ENCODE data around the gene IFT43.

IFT43 gene

DNA sequence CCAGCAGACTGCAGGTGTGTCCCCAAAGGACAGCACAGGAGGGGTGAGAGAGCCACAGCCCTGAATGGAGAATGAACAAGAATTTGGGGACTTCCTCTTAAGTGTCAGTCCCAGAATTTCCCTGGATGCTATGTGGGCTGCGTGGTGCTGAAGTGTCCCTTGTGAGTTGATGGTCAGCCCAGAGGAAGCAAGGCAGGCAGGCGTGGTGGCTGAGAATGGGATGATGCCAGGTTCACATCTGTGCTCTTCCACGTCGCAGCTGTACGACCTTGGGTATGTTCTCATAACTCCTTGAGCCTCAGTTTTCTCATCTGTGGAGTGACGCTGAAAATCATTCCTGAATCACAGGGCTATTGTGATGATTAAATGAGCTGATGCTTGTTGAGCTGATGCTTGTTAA lies 104.0 kb downstream of the IFT43 start:
- Histone ChIP-seq H3K27me3 (ENCODE audit: control insufficient read depth, insufficient read depth, low read length) (no peaks in the 10 kb centered on the region), H3K9ac (ENCODE audit: low read length) (no peak overlapping the region), H3K36me3 (ENCODE audit: control insufficient read depth, insufficient read depth, low read length) (no peaks in the 10 kb centered on the region), H3K4me3 (ENCODE audit: low read length) (no peak overlapping the region), H3K9me3 (ENCODE audit: control insufficient read depth, low read length) (no peaks in the 10 kb centered on the region), H3K4me1 (ENCODE audit: control insufficient read depth, insufficient read depth, low read length) (no peaks in the 10 kb centered on the region)

DNA sequence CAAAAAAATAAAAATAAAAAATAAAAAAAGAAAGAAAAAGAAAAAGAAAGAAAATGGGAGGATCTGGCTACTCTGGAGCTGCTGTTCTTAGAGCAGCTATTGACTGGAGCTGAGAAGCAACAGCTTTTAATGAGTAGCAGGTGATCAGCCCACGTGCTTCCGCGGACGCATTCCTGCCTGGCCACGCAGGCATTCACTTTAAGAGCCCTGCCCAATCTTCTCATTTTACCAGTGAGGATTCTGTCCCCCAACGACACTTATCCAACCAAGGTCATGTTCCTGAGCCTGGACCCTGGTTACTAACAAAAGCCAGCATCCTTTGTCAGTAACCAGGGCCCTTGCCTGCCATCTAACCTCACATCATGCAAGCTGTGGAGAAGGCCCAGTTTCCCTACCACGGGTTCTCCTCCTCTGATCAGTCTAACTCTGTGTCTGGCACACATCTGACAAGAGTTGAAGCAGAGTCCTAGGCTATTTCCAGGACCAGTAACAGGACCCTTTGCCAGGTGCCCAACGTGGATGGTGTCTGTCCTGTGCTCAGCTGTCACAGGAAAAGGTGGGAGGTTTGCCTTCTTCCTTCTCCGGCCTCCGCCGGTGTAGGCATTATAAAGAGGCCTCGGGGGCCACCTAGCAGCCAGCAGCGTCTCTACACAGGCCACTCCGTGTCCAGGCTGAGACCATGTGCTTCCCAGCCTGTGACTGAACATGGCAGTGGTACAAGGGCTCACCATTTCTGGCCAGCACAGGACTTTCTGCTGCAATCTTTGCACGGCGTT lies 105.2 kb downstream of the IFT43 start:
- H3K4me1 ChIP-seq (ENCODE audit: control insufficient read depth, insufficient read depth, low read length): no peaks in the 10 kb centered on the region
- H3K36me3 ChIP-seq (ENCODE audit: control insufficient read depth, insufficient read depth, low read length): no peaks in the 10 kb centered on the region
- H3K27me3 ChIP-seq (ENCODE audit: control insufficient read depth, insufficient read depth, low read length): no peaks in the 10 kb centered on the region
- H3K9me3 ChIP-seq (ENCODE audit: control insufficient read depth, low read length): no peaks in the 10 kb centered on the region
- H3K4me3 ChIP-seq (ENCODE audit: low read length): no peak overlapping the region
- H3K9ac ChIP-seq (ENCODE audit: low read length): no peak overlapping the region

DNA sequence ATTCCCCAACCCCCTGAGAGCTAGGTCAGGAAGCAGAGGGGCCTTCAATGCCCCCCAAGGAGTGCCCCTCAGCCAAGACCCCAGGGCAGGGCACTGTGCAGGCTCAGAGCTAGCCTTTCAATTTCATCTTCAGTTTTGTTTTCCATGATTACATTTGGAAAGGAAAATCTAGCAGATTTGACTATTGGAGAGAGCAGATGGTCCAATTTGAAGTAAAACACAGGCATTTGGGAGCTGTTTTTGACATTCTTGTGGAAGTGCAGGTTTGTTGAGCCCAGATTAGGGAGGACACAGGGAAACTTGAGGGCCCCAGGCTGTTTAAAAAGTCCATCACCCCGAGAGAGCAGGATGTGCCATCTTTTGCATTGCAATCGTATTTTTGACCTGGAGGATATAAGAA lies 107.5 kb downstream of the IFT43 start:
- no peaks in the 10 kb centered on the region for H3K27me3 ChIP-seq (ENCODE audit: control insufficient read depth, insufficient read depth, low read length)
- no peak overlapping the region for H3K4me3 ChIP-seq (ENCODE audit: low read length)
- H3K4me1 ChIP-seq (ENCODE audit: control insufficient read depth, insufficient read depth, low read length): no peaks in the 10 kb centered on the region
- no peak overlapping the region for H3K9ac ChIP-seq (ENCODE audit: low read length)
- H3K36me3 ChIP-seq (ENCODE audit: control insufficient read depth, insufficient read depth, low read length): no peaks in the 10 kb centered on the region
- no peaks in the 10 kb centered on the region for H3K9me3 ChIP-seq (ENCODE audit: control insufficient read depth, low read length)

GRCh38 chr14:76096257-76096656 lies 110.7 kb downstream of the IFT43 start:
- Histone ChIP-seq H3K4me3 (ENCODE audit: low read length) (no peak overlapping the region), H3K9ac (ENCODE audit: low read length) (no peak overlapping the region), H3K9me3 (ENCODE audit: control insufficient read depth, low read length) (no peaks in the 10 kb centered on the region), H3K4me1 (ENCODE audit: control insufficient read depth, insufficient read depth, low read length) (no peaks in the 10 kb centered on the region), H3K36me3 (ENCODE audit: control insufficient read depth, insufficient read depth, low read length) (no peaks in the 10 kb centered on the region), H3K27me3 (ENCODE audit: control insufficient read depth, insufficient read depth, low read length) (peaks cover 2% of the 10 kb centered on the region)

- no peaks in the 10 kb centered on the region for H3K9me3 ChIP-seq (ENCODE audit: control insufficient read depth, low read length)
- no peak overlapping the region for H3K4me3 ChIP-seq (ENCODE audit: low read length)
- H3K36me3 ChIP-seq (ENCODE audit: control insufficient read depth, insufficient read depth, low read length): no peaks in the 10 kb centered on the region
- no peaks in the 10 kb centered on the region for H3K4me1 ChIP-seq (ENCODE audit: control insufficient read depth, insufficient read depth, low read length)
- peaks cover 2% of the 10 kb centered on the region for H3K27me3 ChIP-seq (ENCODE audit: control insufficient read depth, insufficient read depth, low read length)
- no peak overlapping the region for H3K9ac ChIP-seq (ENCODE audit: low read length)
These were observed 112.0 kb downstream of the IFT43 start for GRCh38 chr14:76097547-76097946.

DNA sequence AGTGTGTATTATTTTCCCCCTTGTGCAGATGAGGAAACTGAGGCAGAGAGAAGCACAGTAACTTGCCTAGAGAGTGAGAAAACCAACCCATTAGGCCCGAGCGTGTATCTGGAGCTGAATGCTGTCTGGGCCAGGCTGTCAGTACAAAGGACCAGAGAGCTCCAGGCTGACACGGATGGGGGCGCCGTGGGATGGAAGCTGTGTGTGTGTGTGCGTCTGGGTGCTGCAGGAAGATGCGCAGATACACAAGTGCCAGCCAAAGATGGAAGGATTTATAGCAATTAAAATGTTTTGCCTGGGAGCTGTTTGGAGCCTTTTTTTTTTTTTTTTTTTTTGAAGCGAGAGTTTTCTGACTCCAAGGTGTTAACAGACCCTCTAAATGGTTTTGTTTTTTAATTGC lies 112.5 kb downstream of the IFT43 start:
- Histone ChIP-seq H3K4me1 (ENCODE audit: control insufficient read depth, insufficient read depth, low read length) (no peaks in the 10 kb centered on the region), H3K27me3 (ENCODE audit: control insufficient read depth, insufficient read depth, low read length) (peaks cover 2% of the 10 kb centered on the region), H3K9me3 (ENCODE audit: control insufficient read depth, low read length) (no peaks in the 10 kb centered on the region), H3K4me3 (ENCODE audit: low read length) (no peak overlapping the region), H3K9ac (ENCODE audit: low read length) (no peak overlapping the region), H3K36me3 (ENCODE audit: control insufficient read depth, insufficient read depth, low read length) (no peaks in the 10 kb centered on the region)

DNA sequence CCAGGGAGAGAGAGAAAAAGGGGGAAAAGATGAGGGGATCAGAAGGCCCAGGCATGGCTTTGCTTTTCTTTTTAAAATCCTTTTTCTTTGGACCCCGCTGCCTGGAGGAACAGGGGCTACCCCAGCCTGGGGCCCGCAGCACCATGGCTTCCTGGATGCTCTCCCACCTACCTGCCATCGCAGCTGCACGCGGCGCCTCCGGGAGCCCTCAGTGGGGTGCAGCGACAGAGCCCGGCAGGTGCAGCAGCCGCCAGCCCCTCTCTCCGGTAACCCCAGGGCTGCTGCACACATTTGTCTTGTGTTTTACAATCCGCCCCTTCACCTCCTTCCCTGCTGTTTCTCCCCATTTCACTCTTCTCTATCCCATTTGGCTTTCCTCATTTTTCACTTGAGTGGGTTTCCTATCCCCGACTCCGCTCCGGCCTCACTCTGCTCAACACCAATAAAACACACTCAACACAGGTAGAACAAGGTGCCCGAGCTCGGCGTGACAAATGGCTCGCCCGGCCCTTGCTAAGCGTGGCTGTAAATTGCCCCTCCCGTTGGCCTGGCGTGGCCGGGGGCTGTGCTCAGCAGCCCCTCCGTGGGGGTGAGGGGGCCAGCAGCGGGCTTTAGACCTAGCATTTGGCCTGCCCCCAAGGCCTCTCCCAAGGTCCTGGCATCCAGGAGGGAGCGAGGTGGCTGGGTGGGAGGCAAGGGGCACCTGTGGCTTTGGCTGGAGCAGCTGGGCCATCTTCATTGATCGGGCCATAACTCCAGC lies 113.5 kb downstream of the IFT43 start:
- H3K9ac ChIP-seq (ENCODE audit: low read length): no peak overlapping the region
- H3K36me3 ChIP-seq (ENCODE audit: control insufficient read depth, insufficient read depth, low read length): no peaks in the 10 kb centered on the region
- H3K27me3 ChIP-seq (ENCODE audit: control insufficient read depth, insufficient read depth, low read length): peaks cover 2% of the 10 kb centered on the region
- H3K9me3 ChIP-seq (ENCODE audit: control insufficient read depth, low read length): no peaks in the 10 kb centered on the region
- H3K4me3 ChIP-seq (ENCODE audit: low read length): no peak overlapping the region
- no peaks in the 10 kb centered on the region for H3K4me1 ChIP-seq (ENCODE audit: control insufficient read depth, insufficient read depth, low read length)

GRCh38 chr14:76100236-76100635 lies 114.7 kb downstream of the IFT43 start:
- no peaks in the 10 kb centered on the region for H3K4me1 ChIP-seq (ENCODE audit: control insufficient read depth, insufficient read depth, low read length)
- peaks cover 2% of the 10 kb centered on the region for H3K27me3 ChIP-seq (ENCODE audit: control insufficient read depth, insufficient read depth, low read length)
- H3K4me3 ChIP-seq (ENCODE audit: low read length): no peak overlapping the region
- H3K36me3 ChIP-seq (ENCODE audit: control insufficient read depth, insufficient read depth, low read length): no peaks in the 10 kb centered on the region
- no peaks in the 10 kb centered on the region for H3K9me3 ChIP-seq (ENCODE audit: control insufficient read depth, low read length)
- no peak overlapping the region for H3K9ac ChIP-seq (ENCODE audit: low read length)

DNA sequence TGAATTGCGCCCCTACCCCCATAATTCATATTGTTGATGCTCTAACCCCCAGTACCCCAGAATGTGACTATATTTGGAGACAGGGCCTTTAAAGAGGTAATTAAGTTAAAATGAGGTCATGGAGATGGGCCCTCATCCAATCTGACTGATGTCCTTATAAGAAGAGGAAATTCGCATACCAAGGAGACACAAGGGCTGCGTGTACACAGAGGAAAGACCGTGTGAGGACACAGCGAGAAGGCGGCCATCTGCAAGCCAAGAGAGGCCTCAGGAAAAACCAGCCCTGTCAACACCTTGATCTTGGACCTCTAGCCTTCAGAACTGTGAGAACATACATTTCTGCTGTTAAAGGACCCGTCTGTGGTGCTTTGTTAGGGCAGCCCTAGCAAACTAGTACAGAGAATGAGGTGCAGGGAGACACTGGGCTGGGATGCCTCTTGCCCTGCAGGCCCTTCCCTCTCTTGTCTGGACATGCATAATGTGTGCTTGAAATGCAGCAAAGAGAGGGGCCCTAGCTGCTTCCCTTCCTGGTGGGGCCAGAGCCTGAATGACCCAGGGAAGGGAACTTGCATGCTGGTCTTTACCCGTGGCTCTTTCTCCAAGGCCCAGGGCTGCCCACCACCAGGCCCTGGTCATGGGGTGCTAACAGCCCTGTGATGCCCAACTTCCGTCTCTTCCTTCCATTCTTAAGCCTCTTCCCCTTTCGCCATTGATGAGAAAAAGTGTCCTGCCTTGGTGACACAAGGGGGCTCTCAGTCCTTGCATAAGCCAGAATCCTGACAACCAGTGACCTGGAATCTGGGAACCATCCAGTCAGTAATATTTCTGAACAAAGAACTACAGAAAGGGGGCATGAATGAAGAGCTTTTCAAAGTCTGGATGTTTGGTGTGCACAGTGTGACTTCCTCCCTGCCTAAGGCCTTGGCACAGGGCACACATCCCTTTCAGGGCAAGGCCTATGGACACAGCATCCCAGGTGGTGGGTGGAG lies 116.1 kb downstream of the IFT43 start:
- H3K36me3 ChIP-seq (ENCODE audit: control insufficient read depth, insufficient read depth, low read length): no peaks in the 10 kb centered on the region
- no peak overlapping the region for H3K4me3 ChIP-seq (ENCODE audit: low read length)
- no peaks in the 10 kb centered on the region for H3K9me3 ChIP-seq (ENCODE audit: control insufficient read depth, low read length)
- no peak overlapping the region for H3K9ac ChIP-seq (ENCODE audit: low read length)
- no peaks in the 10 kb centered on the region for H3K4me1 ChIP-seq (ENCODE audit: control insufficient read depth, insufficient read depth, low read length)
- H3K27me3 ChIP-seq (ENCODE audit: control insufficient read depth, insufficient read depth, low read length): peaks cover 2% of the 10 kb centered on the region

GRCh38 chr14:76104802-76105355 lies 119.3 kb downstream of the IFT43 start:
- Histone ChIP-seq H3K4me1 (ENCODE audit: control insufficient read depth, insufficient read depth, low read length) (no peaks in the 10 kb centered on the region), H3K27me3 (ENCODE audit: control insufficient read depth, insufficient read depth, low read length) (no peaks in the 10 kb centered on the region), H3K4me3 (ENCODE audit: low read length) (no peak overlapping the region), H3K36me3 (ENCODE audit: control insufficient read depth, insufficient read depth, low read length) (no peaks in the 10 kb centered on the region), H3K9ac (ENCODE audit: low read length) (no peak overlapping the region), H3K9me3 (ENCODE audit: control insufficient read depth, low read length) (no peaks in the 10 kb centered on the region)

- no peaks in the 10 kb centered on the region for H3K27me3 ChIP-seq (ENCODE audit: control insufficient read depth, insufficient read depth, low read length)
- no peak overlapping the region for H3K9ac ChIP-seq (ENCODE audit: low read length)
- no peaks in the 10 kb centered on the region for H3K9me3 ChIP-seq (ENCODE audit: control insufficient read depth, low read length)
- no peaks in the 10 kb centered on the region for H3K4me1 ChIP-seq (ENCODE audit: control insufficient read depth, insufficient read depth, low read length)
- no peaks in the 10 kb centered on the region for H3K36me3 ChIP-seq (ENCODE audit: control insufficient read depth, insufficient read depth, low read length)
- no peak overlapping the region for H3K4me3 ChIP-seq (ENCODE audit: low read length)
These were observed 120.6 kb downstream of the IFT43 start for GRCh38 chr14:76106188-76106587.
